Activated CD4-positive, alpha-beta T cell treated with anti-CD3 and anti-CD28 coated beads for 24 hours (primary cell): ENCODE results near the gene USF3.

Experiments used
- DNase-seq, 2 donors: peaks; one replicate each; pipeline ENCODE4 v3.0.0-alpha.2; 2020; ENCODE audit warnings: low read depth in 2 of 2

The USF3 gene

DNA sequence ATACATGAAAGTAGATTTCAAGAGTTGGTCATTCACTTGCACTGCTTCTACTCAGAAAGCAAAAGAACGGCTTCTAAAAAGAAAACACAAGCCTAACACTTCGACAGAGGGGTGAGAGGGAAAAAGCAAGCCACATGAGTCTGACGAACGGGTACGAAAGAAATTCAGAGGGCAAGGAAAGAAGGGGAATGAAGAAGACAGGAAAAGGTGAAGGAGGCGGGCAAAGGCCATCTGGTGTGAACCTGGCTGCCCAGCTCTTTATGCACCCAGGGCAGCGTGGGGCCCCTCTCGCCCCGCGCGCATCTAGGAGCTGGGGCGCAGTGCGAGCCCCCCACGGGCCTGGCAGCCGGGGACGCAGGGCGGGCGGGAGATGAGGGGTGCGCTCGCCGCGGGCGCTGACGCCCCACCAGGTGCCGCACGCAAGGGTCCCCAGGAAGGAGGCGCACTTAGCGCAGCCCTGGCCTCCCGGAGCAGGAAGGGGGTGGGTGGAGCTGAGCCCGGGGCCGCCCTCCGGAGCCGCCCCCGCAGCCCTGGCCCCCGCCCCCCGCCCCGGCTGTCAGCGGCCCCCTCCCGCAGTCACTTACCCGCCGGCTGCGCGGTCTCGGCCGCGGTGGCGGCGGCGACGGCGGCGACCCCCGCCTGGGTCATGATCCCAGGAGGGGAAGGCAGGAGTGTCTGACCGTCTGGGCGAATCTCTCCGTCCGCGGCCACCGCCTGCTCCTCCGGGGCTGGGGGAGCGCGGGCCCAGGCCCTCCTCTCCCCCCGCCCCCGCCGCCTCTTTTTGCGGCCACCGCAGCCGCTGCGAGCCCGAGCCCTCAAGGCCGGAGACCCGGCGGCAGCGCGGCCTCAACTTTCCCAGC is at the start of gene USF3:
Gene USF3 (minus strand): TSS at position 857 of the 860 bp plus-strand sequence. CDS start 21,764 bp downstream, outside the sequence.
- peak; percentile 66 for DNase-seq

GRCh38 chr3:113745756-113746547 is 49.5 kb upstream of the USF3 start, which contains the start of gene NAA50:
Gene NAA50 (minus strand): TSS chr3:113746249. CDS start chr3:113745949, 300 bp downstream.
- peak; percentile 88 to 93 for DNase-seq

GRCh38 chr3:113744941-113745755 is 48.7 kb upstream of the USF3 start:
- peak; percentile 43 to 68 for DNase-seq

DNA sequence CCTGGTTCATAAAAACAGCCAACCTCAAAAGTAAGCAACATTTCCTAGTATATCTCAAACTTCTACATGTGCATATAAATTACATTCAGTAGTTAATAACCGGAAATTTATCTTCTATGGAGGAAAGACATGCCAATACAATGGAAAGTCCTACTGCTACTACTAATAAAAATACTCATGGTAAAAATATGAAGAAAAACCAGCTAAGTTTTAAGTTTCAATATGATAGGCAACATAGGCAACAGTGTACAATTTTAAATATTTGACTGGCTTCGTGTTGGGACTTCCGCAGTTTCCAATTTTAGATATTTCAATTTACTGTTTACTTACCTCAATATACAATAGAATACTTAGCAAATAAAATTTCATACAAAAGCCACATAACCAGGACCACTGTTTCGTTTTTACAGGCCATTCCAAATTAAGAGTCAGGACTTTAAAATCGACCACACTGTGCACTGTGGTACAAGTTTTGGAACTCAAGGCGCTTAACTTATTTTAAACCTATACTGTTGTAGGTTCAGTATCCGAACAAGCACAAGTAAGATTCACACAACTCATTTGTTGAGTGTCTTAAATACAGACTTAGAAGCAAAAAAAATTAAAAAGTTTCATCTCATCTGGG is 46.7 kb upstream of the USF3 start:
- no peak for DNase-seq

DNA sequence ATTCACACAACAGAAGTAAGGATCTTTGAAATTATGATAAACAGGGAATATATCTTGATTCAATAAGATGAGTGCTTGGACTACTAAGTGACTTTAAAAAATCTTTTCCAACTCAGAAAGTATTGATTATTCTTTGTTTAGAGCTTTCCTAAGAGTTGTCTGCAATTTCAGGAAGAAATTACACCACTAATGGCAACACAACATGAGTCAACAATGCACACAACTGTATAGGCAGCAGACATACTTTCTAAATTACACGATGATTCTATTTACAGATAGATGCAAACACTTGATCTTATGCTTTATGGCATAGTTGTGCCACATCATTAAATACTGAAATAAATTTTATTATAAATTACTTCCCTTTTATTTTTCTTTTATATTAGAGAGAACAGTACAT is 45.2 kb upstream of the USF3 start:
- DNase-seq, result no peak

DNA sequence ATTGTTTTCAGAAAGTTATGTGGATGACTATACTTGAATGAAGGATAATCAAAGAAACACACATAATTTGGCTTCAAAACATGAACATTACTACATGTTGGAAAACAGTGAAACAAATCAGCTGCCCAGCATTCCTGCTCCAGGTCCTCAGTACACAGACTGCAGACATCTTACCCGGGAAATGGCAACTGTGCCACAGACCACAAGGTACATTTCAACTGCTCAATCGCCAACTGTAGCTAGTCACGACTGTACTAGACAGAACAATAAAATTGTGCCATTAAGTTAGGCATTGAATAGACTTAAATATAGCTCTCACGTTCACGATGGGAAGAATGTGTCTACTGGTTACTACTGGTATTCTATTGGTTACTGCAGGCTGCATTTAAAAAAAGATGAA is 44.6 kb upstream of the USF3 start:
- DNase-seq, result no peak

- peak in 1 of 2 donors; percentile 13 for DNase-seq
Measured at GRCh38 chr3:113736548-113737089, 40.2 kb upstream of the USF3 start.

DNA sequence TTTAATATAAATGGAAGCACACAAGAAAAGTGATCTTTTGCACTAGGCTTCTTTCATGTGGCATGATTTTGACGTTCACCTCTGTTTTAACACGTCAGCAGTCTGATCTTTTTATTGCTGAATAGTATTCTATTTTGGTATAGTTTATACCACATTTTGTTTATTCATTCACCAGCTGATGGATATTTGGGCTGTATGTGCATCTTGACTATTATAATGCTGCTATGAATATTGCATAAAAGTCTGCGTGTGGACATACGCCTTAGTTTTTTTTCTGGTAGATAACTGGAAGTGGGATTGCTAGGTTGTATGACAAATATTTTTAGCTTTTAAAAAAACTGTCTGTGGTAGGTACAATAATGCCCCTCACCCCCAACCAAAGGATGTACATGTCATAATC is 35.3 kb upstream of the USF3 start:
- DNase-seq, result no peak

GRCh38 chr3:113730550-113730949 is 34.1 kb upstream of the USF3 start:
- DNase-seq, result no peak

- DNase-seq, result no peak
Measured at GRCh38 chr3:113728661-113729060, 32.2 kb upstream of the USF3 start.

DNA sequence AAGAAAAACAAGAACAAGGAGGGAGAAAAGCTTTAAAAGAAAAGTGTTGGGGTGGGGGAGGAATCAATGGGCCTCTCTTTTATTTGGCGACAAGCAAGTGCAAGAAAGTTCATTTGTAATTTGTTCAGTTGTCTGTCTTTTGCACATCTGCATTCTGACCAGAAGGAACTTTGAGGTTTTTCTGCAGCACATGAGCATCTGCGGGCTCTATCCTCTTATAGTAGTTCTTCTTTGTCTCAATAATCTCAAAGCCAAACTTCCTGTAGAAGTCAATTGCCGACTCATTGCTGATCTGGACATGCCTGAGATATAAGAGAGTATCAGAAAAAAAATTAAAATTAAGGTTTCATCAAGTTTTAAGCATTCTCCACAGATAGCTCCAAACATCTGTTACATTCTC is 25.2 kb upstream of the USF3 start:
- no peak for DNase-seq

GRCh38 chr3:113719758-113720157 is 23.3 kb upstream of the USF3 start:
- no peak for DNase-seq

DNA sequence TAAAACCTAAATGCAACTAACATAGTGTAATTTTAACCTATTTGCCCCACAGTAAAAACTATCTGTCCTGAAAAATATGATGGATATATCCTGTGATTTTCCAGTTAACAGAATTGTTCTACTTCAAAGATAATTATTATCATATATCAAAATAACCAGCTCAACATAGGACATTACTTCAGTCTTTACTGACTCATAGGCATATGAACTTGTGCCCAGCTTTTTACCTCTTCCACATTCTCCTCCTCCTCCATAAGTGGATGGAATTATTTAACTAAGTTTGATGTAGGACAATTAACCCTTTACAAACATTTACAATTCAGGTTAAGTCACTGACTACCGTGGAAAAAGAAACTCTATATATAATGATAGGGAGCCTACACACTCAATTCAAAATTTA is 22.9 kb upstream of the USF3 start:
- no peak for DNase-seq

- DNase-seq, result no peak
Measured at GRCh38 chr3:113717818-113718217, 21.4 kb upstream of the USF3 start.

GRCh38 chr3:113717308-113717707 is 20.9 kb upstream of the USF3 start:
- no peak for DNase-seq

- DNase-seq, result no peak
Measured at GRCh38 chr3:113714702-113715101, 18.3 kb upstream of the USF3 start.

DNA sequence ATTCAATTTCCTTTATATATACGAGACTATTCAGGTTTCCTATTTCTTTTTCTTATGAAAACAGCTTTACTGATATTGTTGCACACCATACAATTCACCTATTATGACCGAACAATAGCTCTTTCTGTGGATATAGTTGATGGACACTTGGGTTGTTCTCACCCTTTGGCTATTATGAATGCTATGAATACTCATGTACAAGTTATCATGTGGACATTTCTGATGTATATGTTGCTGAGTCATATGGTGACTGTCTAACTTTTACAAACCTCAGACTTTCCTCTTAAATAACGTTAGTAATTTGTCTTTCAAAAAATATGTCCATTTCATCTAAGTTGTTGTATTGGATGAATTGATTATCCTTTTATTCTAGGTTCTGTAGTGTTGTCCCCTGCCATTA is 15.7 kb upstream of the USF3 start:
- no peak for DNase-seq

DNA sequence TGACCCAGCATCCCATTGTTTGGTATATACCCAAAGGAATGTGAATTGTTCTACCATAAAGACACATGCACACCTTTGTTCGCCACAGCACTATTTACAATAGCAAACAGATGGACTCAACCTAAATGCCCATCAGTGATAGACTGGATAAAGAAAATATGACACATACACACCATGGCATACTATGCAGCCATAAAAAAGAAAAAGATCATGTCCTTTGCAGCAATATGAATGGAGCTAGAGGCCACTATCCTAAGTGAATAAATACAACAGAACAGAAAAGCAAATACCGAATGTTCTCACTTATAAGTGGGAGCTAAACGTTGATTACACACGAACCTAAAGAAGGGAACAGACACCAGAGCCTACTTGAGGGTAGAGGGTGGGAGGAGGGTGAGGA is 11.4 kb upstream of the USF3 start:
- DNase-seq, result no peak

DNA sequence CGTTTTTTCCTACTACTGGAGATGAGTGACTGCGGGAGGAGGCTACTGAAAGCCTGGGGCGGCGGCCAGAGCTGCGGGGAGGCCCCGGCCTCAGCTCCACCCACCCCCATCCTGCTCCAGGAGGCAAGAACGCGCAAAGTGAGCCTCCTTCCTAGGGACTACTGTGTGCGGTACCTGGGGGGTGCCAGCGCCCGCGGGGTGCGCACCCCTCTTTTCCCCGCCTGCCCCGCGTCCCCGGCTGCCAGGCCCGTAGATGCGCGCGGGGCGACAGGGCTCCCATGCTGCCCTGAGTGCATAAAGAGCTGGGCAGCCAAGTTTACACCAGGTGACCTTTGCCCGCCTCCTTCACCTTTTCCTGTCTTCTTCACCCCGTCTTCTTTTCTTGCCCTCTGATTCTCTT is 2.5 kb upstream of the USF3 start:
- no peak for DNase-seq

GRCh38 chr3:113698213-113698742 is 1.8 kb upstream of the USF3 start:
- no peak for DNase-seq

- no peak for DNase-seq
Measured at GRCh38 chr3:113697500-113698090, 1.2 kb upstream of the USF3 start.
